H9 (cell line): ENCODE data around the gene PBX1. TPM values are rescaled to one million over a fixed set of nuclear protein-coding genes. Genes with fewer than 3 reads are reported as not detected.

Experiments used
- DNase-seq: peaks from one replicate; pipeline ENCODE4 v3.0.0-alpha.2; 2017
- H2AFZ ChIP-seq: one replicate; pipeline ENCODE4 v1.6.1; 2013; ENCODE audit warnings: mild to moderate bottlenecking, low read length, control low read depth, moderate library complexity
- H2AK5ac ChIP-seq: 2 replicates; pipeline ENCODE4 v1.6.1; 2013; ENCODE audit warnings: low read length, control low read depth, mixed read lengths; ENCODE audit not compliant: insufficient read length
- H2BK120ac ChIP-seq: one replicate; pipeline ENCODE4 v1.6.1; 2013; ENCODE audit warnings: low read depth, mild to moderate bottlenecking, low read length, control low read depth, inconsistent platforms; ENCODE audit not compliant: poor library complexity, severe bottlenecking
- H2BK12ac ChIP-seq: 2 replicates; pipeline ENCODE4 v1.6.1; 2013; ENCODE audit warnings: low read length, control low read depth, mixed read lengths, low read depth; ENCODE audit not compliant: insufficient read length
- H2BK15ac ChIP-seq: 2 replicates; pipeline ENCODE4 v1.6.1; 2013; ENCODE audit warnings: low read depth, low read length, control low read depth
- H2BK20ac ChIP-seq: one replicate; pipeline ENCODE4 v1.6.1; 2013; ENCODE audit warnings: low read depth, mild to moderate bottlenecking, low read length, control low read depth, inconsistent platforms; ENCODE audit not compliant: poor library complexity, severe bottlenecking
- H2BK5ac ChIP-seq: 2 replicates; pipeline ENCODE4 v1.6.1; 2013; ENCODE audit warnings: low read length, control low read depth, mixed read lengths; ENCODE audit not compliant: insufficient read length
- H3K14ac ChIP-seq: 2 replicates; pipeline ENCODE4 v1.6.1; 2013; ENCODE audit warnings: low read length, control low read depth; ENCODE audit not compliant: insufficient read depth
- H3K18ac ChIP-seq: 2 replicates; pipeline ENCODE4 v1.6.1; 2013; ENCODE audit warnings: low read depth, mild to moderate bottlenecking, mixed read lengths, low read length, control low read depth; ENCODE audit not compliant: insufficient read length
- H3K23ac ChIP-seq: 2 replicates; pipeline ENCODE4 v1.6.1; 2013; ENCODE audit warnings: low read length, control low read depth, mixed read lengths, low read depth; ENCODE audit not compliant: insufficient read length
- H3K23me2 ChIP-seq: 2 replicates; pipeline ENCODE4 v1.6.1; 2013; ENCODE audit warnings: low read depth, mild to moderate bottlenecking, mixed read lengths, low read length, control low read depth; ENCODE audit not compliant: insufficient read length, poor library complexity, severe bottlenecking
- H3K27ac ChIP-seq: 2 replicates; pipeline ENCODE4 v1.5.1; 2013; ENCODE audit warnings: low read length, control low read depth, mixed read lengths, low read depth; ENCODE audit not compliant: insufficient read length
- H3K27me3 ChIP-seq: 2 replicates; pipeline ENCODE4 v1.6.1; 2013; ENCODE audit warnings: low read length, control low read depth, inconsistent platforms; ENCODE audit not compliant: insufficient read depth
- H3K4ac ChIP-seq: 2 replicates; pipeline ENCODE4 v1.6.1; 2013; ENCODE audit warnings: low read depth, mild to moderate bottlenecking, control low read depth, inconsistent platforms, low read length, moderate library complexity
- H3K4me1 ChIP-seq: 2 replicates; pipeline ENCODE4 v1.6.1; 2013; ENCODE audit warnings: low read length, control low read depth, inconsistent platforms; ENCODE audit not compliant: insufficient read depth
- H3K4me2 ChIP-seq: 2 replicates; pipeline ENCODE4 v1.6.1; 2013; ENCODE audit warnings: low read length, control low read depth, mixed read lengths; ENCODE audit not compliant: insufficient read length, insufficient read depth
- H3K56ac ChIP-seq: 2 replicates; pipeline ENCODE4 v1.6.1; 2013; ENCODE audit warnings: low read depth, mild to moderate bottlenecking, mixed read lengths, low read length, control low read depth; ENCODE audit not compliant: insufficient read length
- H3K79me1 ChIP-seq: 2 replicates; pipeline ENCODE4 v1.6.1; 2013; ENCODE audit warnings: low read depth, mild to moderate bottlenecking, moderate library complexity, low read length, control low read depth, inconsistent platforms; ENCODE audit not compliant: insufficient read depth, poor library complexity, severe bottlenecking
- H3K79me2 ChIP-seq: 2 replicates; pipeline ENCODE4 v1.6.1; 2013; ENCODE audit warnings: low read length, control low read depth, inconsistent platforms; ENCODE audit not compliant: insufficient read depth
- H3K9ac ChIP-seq: 2 replicates; pipeline ENCODE4 v1.6.1; 2013; ENCODE audit warnings: low read length, control low read depth, mixed read lengths; ENCODE audit not compliant: insufficient read length; ENCODE audit errors: extremely low read depth
- H3K9me3 ChIP-seq: one replicate; pipeline ENCODE4 v1.6.1; 2013; ENCODE audit warnings: low read depth, low read length, inconsistent platforms; ENCODE audit not compliant: control insufficient read depth
- H3T11ph ChIP-seq: one replicate; pipeline ENCODE4 v1.6.1; 2013; ENCODE audit warnings: mild to moderate bottlenecking, low read length, control low read depth, inconsistent platforms
- H4K20me1 ChIP-seq: one replicate; pipeline ENCODE4 v1.6.1; 2013; ENCODE audit not compliant: control insufficient read depth, insufficient read length, insufficient read depth
- H4K5ac ChIP-seq: 2 replicates; pipeline ENCODE4 v1.6.1; 2013; ENCODE audit warnings: low read depth, mild to moderate bottlenecking, mixed read lengths, low read length, control low read depth; ENCODE audit not compliant: insufficient read length
- H4K8ac ChIP-seq: replicated peaks from 2 replicates; pipeline ENCODE4 v1.6.1; 2013; ENCODE audit warnings: low read length, control low read depth, mixed read lengths, low read depth; ENCODE audit not compliant: insufficient read length
- H4K91ac ChIP-seq: 2 replicates; pipeline ENCODE4 v1.6.1; 2013; ENCODE audit warnings: low read depth, mild to moderate bottlenecking, moderate library complexity, mixed read lengths, low read length, control low read depth; ENCODE audit not compliant: insufficient read length
- H3K27ac Mint-ChIP-seq, 3 experiments: 2 replicates in 2 of 3; 3 replicates in 1 of 3; pipeline ENCODE4 v1.8.0; 2020 to 2021; ENCODE audit warnings: mixed read lengths in 3 of 3, mild to moderate bottlenecking in 1 of 3, moderate library complexity in 1 of 3
- H3K27me3 Mint-ChIP-seq: 2 replicates; pipeline ENCODE4 v1.8.0; 2021; ENCODE audit warnings: low read depth, mild to moderate bottlenecking, moderate library complexity, mixed read lengths
- H3K36me3 Mint-ChIP-seq, 3 experiments: 2 replicates in 2 of 3; 3 replicates in 1 of 3; pipeline ENCODE4 v1.8.0; 2020 to 2021; ENCODE audit warnings: low read depth in 3 of 3, mixed read lengths in 3 of 3; ENCODE audit not compliant: insufficient read depth in 1 of 3
- H3K4me1 Mint-ChIP-seq, 2 experiments: 2 replicates each; pipeline ENCODE4 v1.8.0; 2020; ENCODE audit warnings: mixed read lengths in 2 of 2
- H3K4me3 Mint-ChIP-seq, 2 experiments: 2 replicates in 1 of 2; 3 replicates in 1 of 2; pipeline ENCODE4 v1.8.0; 2020 to 2021; ENCODE audit warnings: mild to moderate bottlenecking in 2 of 2, mixed read lengths in 2 of 2, moderate library complexity in 1 of 2
- H3K9me3 Mint-ChIP-seq, 2 experiments: 2 replicates in 1 of 2; 3 replicates in 1 of 2; pipeline ENCODE4 v1.8.0; 2020; ENCODE audit warnings: mild to moderate bottlenecking in 2 of 2, mixed read lengths in 2 of 2, moderate library complexity in 1 of 2
- CTCF ChIP-seq: fragments of 200-600 bp; sonication (generic); conservative IDR thresholded peaks from 3 replicates; pipeline ENCODE4 v1.8.0; 2021; ENCODE audit warnings: antibody characterized with exemption, mild to moderate bottlenecking
- WGBS: extraction: QIAGEN DNeasy Blood & Tissue Kit; methylation state at CpG from one replicate; pipeline ENCODE4 v1.1.7; 2013; ENCODE audit warnings: missing lambda C conversion rate, low lambda C conversion rate, mixed read lengths; ENCODE audit not compliant: insufficient read length; ENCODE audit errors: extremely low coverage; 5-methylcytosine and 5-hydroxymethylcytosine counted together
- total RNA-seq: library from RNA; stranded (reverse); gene quantifications from 2 replicates; pipeline ENCODE4 v1.2.1, GENCODE V29; 2021

The PBX1 gene
- total RNA-seq, 1 experiment from 2014 or later = 142 TPM

GRCh38 chr1:164519426-164519825 lies 39.6 kb upstream of the PBX1 start:
- Histone ChIP-seq H3K9ac (no peak overlapping the region), H3K27me3 (no peaks in the 10 kb centered on the region), H2AFZ (no peak overlapping the region), H3K79me2 (no peaks in the 10 kb centered on the region), H3K9me3 (no peaks in the 10 kb centered on the region), H2AK5ac (no peak overlapping the region), H3K4ac (no peak overlapping the region), H3K18ac (no peak overlapping the region), H3K4me2 (no peak overlapping the region), H3T11ph (no peak overlapping the region), H2BK12ac (no peak overlapping the region), H4K20me1 (no peaks in the 10 kb centered on the region), H3K56ac (no peak overlapping the region), H2BK15ac (no peak overlapping the region), H3K4me1 (no peaks in the 10 kb centered on the region), H4K91ac (no peak overlapping the region), H2BK5ac (no peak overlapping the region), H2BK20ac (no peak overlapping the region), H3K79me1 (no peaks in the 10 kb centered on the region), H3K14ac (no peak overlapping the region), H3K27ac (no peak overlapping the region), H3K23ac (no peak overlapping the region), H2BK120ac (no peak overlapping the region), H3K23me2 (no peaks in the 10 kb centered on the region), H4K8ac (no peak overlapping the region), H4K5ac (no peak overlapping the region)
- no CpG with 5 or more reads among the region's 4 CpGs for WGBS
- no peak for TF ChIP-seq CTCF
- no peak overlapping the region for H3K4me3 Mint-ChIP-seq
- H3K27me3 Mint-ChIP-seq = no peaks in the 10 kb centered on the region
- H3K27ac Mint-ChIP-seq = no peak overlapping the region
- no peaks in the 10 kb centered on the region for H3K36me3 Mint-ChIP-seq
- no peaks in the 10 kb centered on the region for H3K9me3 Mint-ChIP-seq
- peaks cover 5 to 7% of the 10 kb centered on the region in 2 experiments; a peak in 1 of 4 replicates for H3K4me1 Mint-ChIP-seq
- no peak for DNase-seq
